ENCODE results near the gene NWD2.

- no peak for TF ChIP-seq CTCF (IDR thresholded peaks at IDR 0.05)
- TF ChIP-seq POLR2A (IDR thresholded peaks at IDR 0.05), result no peak
Observed at GRCh38 chr4:37388681-37389365, 144.3 kb downstream of the NWD2 start.

Data from adrenal gland (tissue), 5 donors.